Measurements from ENCODE around the gene OPRD1. TPM values are rescaled to one million over a fixed set of nuclear protein-coding genes. Genes with fewer than 3 reads are reported as not detected.

Gene OPRD1
- total and polyA plus RNA-seq, 4 donors = 0.01 TPM; not detected in 3

- Histone ChIP-seq H3K27me3 (ENCODE audit: control insufficient read depth in 4 of 4, insufficient read depth in 4 of 4, low read length in 3 of 4) (no peaks in the 10 kb centered on the region), H3K9ac (ENCODE audit: low read depth in 1 of 2, low read length in 2 of 2) (no peak overlapping the region), H3K36me3 (ENCODE audit: control insufficient read depth in 4 of 4, insufficient read depth in 3 of 4, low read depth in 1 of 4, low read length in 3 of 4) (peaks cover 0 to 4% (median 1%) of the 10 kb centered on the region in 4 donors), H3K9me3 (ENCODE audit: control insufficient read depth in 4 of 4, low read length in 3 of 4) (no peaks in the 10 kb centered on the region), H3K4me1 (ENCODE audit: control insufficient read depth in 4 of 4, insufficient read depth in 4 of 4, low read length in 3 of 4) (peaks cover 0 to 3% (median 1%) of the 10 kb centered on the region in 4 donors), H3K4me3 (ENCODE audit: low read depth in 1 of 3, low read length in 3 of 3) (no peak overlapping the region), H3K27ac (ENCODE audit: low read depth in 1 of 2, low read length in 2 of 2) (no peak overlapping the region)
- DNase-seq (ENCODE audit: low spot score) = no peak
- WGBS = 77% methylated on average over 3 of the region's 3 CpGs
- TF ChIP-seq EGR1 (IDR thresholded peaks at IDR 0.05; ENCODE audit: low read depth in 2 of 2) = no peak
- TF ChIP-seq RXRA (IDR thresholded peaks at IDR 0.05) = no peak
- no peak for TF ChIP-seq ZBTB33 (IDR thresholded peaks at IDR 0.05)
- no peak for TF ChIP-seq YY1 (IDR thresholded peaks at IDR 0.05)
- TF ChIP-seq FOXA2 (IDR thresholded peaks at IDR 0.05) = no peak
- no peak for TF ChIP-seq REST (IDR thresholded peaks at IDR 0.05)
- no peak for TF ChIP-seq ATF3 (IDR thresholded peaks at IDR 0.05)
- no peak for TF ChIP-seq NR2F2 (IDR thresholded peaks at IDR 0.05)
- TF ChIP-seq JUND (IDR thresholded peaks at IDR 0.05) = no peak
- no peak for TF ChIP-seq TAF1 (conservative IDR thresholded peaks at IDR 0.05)
- TF ChIP-seq SP1 (IDR thresholded peaks at IDR 0.05) = no peak
- no peak for TF ChIP-seq MAX (IDR thresholded peaks at IDR 0.05)
- no peak for TF ChIP-seq CTCF (IDR thresholded peaks at IDR 0.05; ENCODE audit: low read depth, low read length, missing input control)
- no peak for TF ChIP-seq HNF4G (IDR thresholded peaks at IDR 0.05)
- no peak for TF ChIP-seq GABPA (IDR thresholded peaks at IDR 0.05 in 1 of 2, conservative IDR thresholded peaks at IDR 0.05 in 1 of 2)
- TF ChIP-seq FOXA1 (IDR thresholded peaks at IDR 0.05) = no peak
- TF ChIP-seq RAD21 (IDR thresholded peaks at IDR 0.05) = no peak
- no peak for TF ChIP-seq HNF4A (conservative IDR thresholded peaks at IDR 0.05)
Measured at GRCh38 chr1:28898405-28898881, 86.5 kb downstream of the OPRD1 start.
